HCT116 (cell line): Measurements from ENCODE around the gene DIPK1B. TPM values are rescaled to one million over a fixed set of nuclear protein-coding genes. Genes with fewer than 3 reads are reported as not detected.
"Not testable (repeated sequence)": the region's sequence is repeated elsewhere in the genome, so short reads cannot be mapped to it uniquely, and the experiment has no call there.

Experiments used
- ATAC-seq: fragments of 200-7000 bp; cut with Tn5 transposase; 2 replicates; pipeline ENCODE4 v1.9.1; 2020; ENCODE audit warnings: mild to moderate bottlenecking, moderate library complexity
- BruUV-seq: library from RNA; stranded (reverse); fragments of 400-500 nt; replicated peaks from 2 replicates; lab custom pipeline; 2021; lab: Mats Ljungman, UMichigan
- CTCF ChIA-PET: fragments of 300-600 bp; sonication (Branson Sonifier 250); formaldehyde crosslinking; loops from one replicate; lab custom pipeline; 2021; ENCODE audit warnings: antibody characterized with exemption; lab: Charles Lee
- POLR2A ChIA-PET: fragments of 300-600, 350-600 bp; sonication (Branson Sonifier 250); formaldehyde crosslinking; loops from one replicate; lab custom pipeline; 2021; ENCODE audit warnings: antibody characterized with exemption; lab: Charles Lee
- RAD21 ChIA-PET, 2 experiments: fragments of 300-600 bp; sonication (Branson Sonifier 250); formaldehyde crosslinking; loops; one replicate each; lab custom pipeline; 2023; ENCODE audit warnings: low total read pairs in 2 of 2; ENCODE audit not compliant: uncharacterized antibody in 2 of 2, unreplicated experiment in 2 of 2, low non-redundant PET in 1 of 2; lab: Charles Lee
- DNase-seq: peaks from one replicate; pipeline ENCODE4 v3.0.0-alpha.2; 2010; ENCODE audit warnings: low read depth, low spot score
- H2AFZ ChIP-seq: fragments of 200-600 bp; shearing (Covaris generic), sonication (generic); 2 replicates; pipeline ENCODE4 v1.6.1; 2017; ENCODE audit warnings: low read depth, mixed run types, mixed read lengths, antibody characterized with exemption, low read length; ENCODE audit not compliant: poor library complexity, severe bottlenecking
- H3K27ac ChIP-seq: 2 replicates; pipeline ENCODE4 v1.5.1; 2012; ENCODE audit warnings: low read depth, low read length
- H3K27me3 ChIP-seq: fragments of 200-600 bp; sonication (generic); 2 replicates; pipeline ENCODE4 v1.6.1; 2016; ENCODE audit warnings: mixed run types, low read length, mixed read lengths; ENCODE audit not compliant: insufficient read depth
- H3K36me3 ChIP-seq, 2 experiments: fragments of 200-500 bp in 1 of 2; fragments of 200-600 bp in 1 of 2; sonication (Bioruptor generic) in 1 of 2; sonication (generic) in 1 of 2; 2 replicates each; pipeline versions ENCODE4 v1.5.1 to v1.6.1; 2014 to 2016; ENCODE audit warnings: low read length in 2 of 2, inconsistent platforms in 1 of 2, mixed read lengths in 1 of 2, mixed run types in 1 of 2; ENCODE audit not compliant: insufficient read depth in 2 of 2, control insufficient read depth in 1 of 2
- H3K4me1 ChIP-seq, 2 experiments: fragments of 200-600 bp in 1 of 2; sonication (generic) in 1 of 2; 2 replicates each; pipeline versions ENCODE4 v1.5.1 to v1.6.1; 2012 to 2017; ENCODE audit warnings: low read length in 2 of 2, inconsistent platforms in 1 of 2, mild to moderate bottlenecking in 1 of 2, mixed read lengths in 1 of 2, mixed run types in 1 of 2, moderate library complexity in 1 of 2; ENCODE audit not compliant: insufficient read depth in 2 of 2, control insufficient read depth in 1 of 2
- H3K4me2 ChIP-seq: fragments of 200-600 bp; sonication (generic); 2 replicates; pipeline ENCODE4 v1.6.1; 2017; ENCODE audit warnings: mixed run types, low read length, mixed read lengths
- H3K4me3 ChIP-seq, 2 experiments: fragments of 200-600 bp in 1 of 2; sonication (generic) in 1 of 2; replicated peaks in 1 of 2; 2 replicates each; pipeline ENCODE4 v1.5.1; 2011 to 2016; ENCODE audit warnings: low read length in 2 of 2, control low read depth in 1 of 2, low read depth in 1 of 2, mild to moderate bottlenecking in 1 of 2, mixed read lengths in 1 of 2, mixed run types in 1 of 2
- H3K79me2 ChIP-seq: fragments of 200-600 bp; sonication (generic); 2 replicates; pipeline ENCODE4 v1.6.1; 2017; ENCODE audit warnings: mild to moderate bottlenecking, mixed run types, low read length, moderate library complexity, mixed read lengths; ENCODE audit not compliant: insufficient read depth
- H3K9ac ChIP-seq: fragments of 200-600 bp; sonication (generic); 2 replicates; pipeline ENCODE4 v1.6.1; 2016; ENCODE audit warnings: low read length, mixed read lengths
- H3K9me2 ChIP-seq: fragments of 200-600 bp; sonication (generic), shearing (Covaris generic); 2 replicates; pipeline ENCODE4 v1.6.1; 2017; ENCODE audit warnings: mixed run types, mild to moderate bottlenecking, moderate library complexity; ENCODE audit not compliant: insufficient read depth
- H3K9me3 ChIP-seq, 2 experiments: fragments of 200-500 bp in 1 of 2; fragments of 200-600 bp in 1 of 2; sonication (Bioruptor generic) in 1 of 2; sonication (generic) in 1 of 2; 2 replicates each; pipeline ENCODE4 v1.6.1; 2014 to 2017; ENCODE audit warnings: low read length in 2 of 2, mixed read lengths in 2 of 2, inconsistent platforms in 1 of 2, low read depth in 1 of 2, mild to moderate bottlenecking in 1 of 2, mixed run types in 1 of 2, moderate library complexity in 1 of 2; ENCODE audit not compliant: control insufficient read depth in 1 of 2, insufficient read depth in 1 of 2
- H4K20me1 ChIP-seq: fragments of 200-600 bp; sonication (generic), shearing (Covaris generic); 2 replicates; pipeline ENCODE4 v1.6.1; 2017; ENCODE audit warnings: mixed run types, mild to moderate bottlenecking, moderate library complexity; ENCODE audit not compliant: insufficient read depth
- EGR1 ChIP-seq: IDR thresholded peaks from 2 replicates; pipeline ENCODE4 v1.6.1; 2012; ENCODE audit warnings: low read depth
- ELF1 ChIP-seq: IDR thresholded peaks from 2 replicates; pipeline ENCODE4 v1.6.1; 2012; ENCODE audit warnings: low read depth, borderline replicate concordance
- EZH2 ChIP-seq: fragments of 200-600 bp; sonication (generic); IDR thresholded peaks from 2 replicates; pipeline ENCODE4 v1.6.1; 2017; ENCODE audit warnings: antibody characterized with exemption, mixed run types
- EZH2phosphoT487 ChIP-seq: fragments of 200-600 bp; IDR thresholded peaks from 2 replicates; pipeline ENCODE4 v1.6.1; 2018; ENCODE audit warnings: antibody characterized with exemption, borderline replicate concordance
- FOSL1 ChIP-seq: IDR thresholded peaks from 2 replicates; pipeline ENCODE4 v1.6.1; 2012; ENCODE audit warnings: low read depth
- POLR2A ChIP-seq: IDR thresholded peaks from 2 replicates; pipeline ENCODE4 v1.7.0; 2011; ENCODE audit warnings: borderline replicate concordance; ENCODE audit not compliant: insufficient read depth, insufficient read length; ENCODE audit errors: extremely low read depth
- RAD21 ChIP-seq: IDR thresholded peaks from 2 replicates; pipeline ENCODE4 v1.6.1; 2012; ENCODE audit warnings: low read depth, mild to moderate bottlenecking
- SP1 ChIP-seq: IDR thresholded peaks from 2 replicates; pipeline ENCODE4 v1.6.1; 2012; ENCODE audit warnings: low read depth
- SRF ChIP-seq: IDR thresholded peaks from 2 replicates; pipeline ENCODE4 v1.6.1; 2012; ENCODE audit warnings: low read depth
- TCF7L2 ChIP-seq: IDR thresholded peaks from 2 replicates; pipeline ENCODE4 v1.7.0; 2011; ENCODE audit warnings: borderline replicate concordance, inconsistent platforms; ENCODE audit not compliant: insufficient read depth, insufficient read length; ENCODE audit errors: extremely low read depth
- YY1 ChIP-seq: IDR thresholded peaks from 2 replicates; pipeline ENCODE4 v1.6.1; 2011; ENCODE audit warnings: low read length, low read depth, moderate library complexity, mild to moderate bottlenecking; ENCODE audit not compliant: insufficient replicate concordance; ENCODE audit errors: extremely low read depth
- ZNF274 ChIP-seq: fragments of 200-500 bp; sonication (Bioruptor generic); IDR thresholded peaks from 2 replicates; pipeline ENCODE4 v1.6.1; 2014; ENCODE audit warnings: mild to moderate bottlenecking, low read depth, low read length, inconsistent platforms
- intact Hi-C: fragments of 100-400 bp; cut with micrococcal nuclease; formaldehyde crosslinking; loops from 2 replicates; pipeline ENCODE4 v1.10.0; 2022
- total RNA-seq: library from RNA; stranded (reverse); gene quantifications from one replicate; pipeline ENCODE4 v1.2.1, GENCODE V29; 2021; ENCODE audit not compliant: unreplicated experiment
- TF ChIP-seq, protein P1 (sequence below): IDR thresholded peaks from 2 replicates; pipeline ENCODE4 v1.6.1; 2011; ENCODE audit warnings: mild to moderate bottlenecking, low read length, moderate library complexity; ENCODE audit not compliant: insufficient replicate concordance; ENCODE audit errors: extremely low read depth
- TF ChIP-seq, protein P2 (sequence below), 3 experiments: fragments of 200-600 bp in 1 of 3; sonication (generic) in 1 of 3; IDR thresholded peaks in 2 of 3; conservative IDR thresholded peaks in 1 of 3; 2 replicates each; pipeline ENCODE4 v1.5.1; 2012 to 2017; ENCODE audit warnings: low read depth in 2 of 3, low read length in 2 of 3, antibody characterized with exemption in 1 of 3, borderline replicate concordance in 1 of 3, control low read depth in 1 of 3, mild to moderate bottlenecking in 1 of 3, mixed read lengths in 1 of 3, mixed run types in 1 of 3, moderate library complexity in 1 of 3; ENCODE audit not compliant: insufficient read depth in 1 of 3

Gene DIPK1B
- total RNA-seq, 1 experiment from 2014 or later: 15.6 TPM

DNA sequence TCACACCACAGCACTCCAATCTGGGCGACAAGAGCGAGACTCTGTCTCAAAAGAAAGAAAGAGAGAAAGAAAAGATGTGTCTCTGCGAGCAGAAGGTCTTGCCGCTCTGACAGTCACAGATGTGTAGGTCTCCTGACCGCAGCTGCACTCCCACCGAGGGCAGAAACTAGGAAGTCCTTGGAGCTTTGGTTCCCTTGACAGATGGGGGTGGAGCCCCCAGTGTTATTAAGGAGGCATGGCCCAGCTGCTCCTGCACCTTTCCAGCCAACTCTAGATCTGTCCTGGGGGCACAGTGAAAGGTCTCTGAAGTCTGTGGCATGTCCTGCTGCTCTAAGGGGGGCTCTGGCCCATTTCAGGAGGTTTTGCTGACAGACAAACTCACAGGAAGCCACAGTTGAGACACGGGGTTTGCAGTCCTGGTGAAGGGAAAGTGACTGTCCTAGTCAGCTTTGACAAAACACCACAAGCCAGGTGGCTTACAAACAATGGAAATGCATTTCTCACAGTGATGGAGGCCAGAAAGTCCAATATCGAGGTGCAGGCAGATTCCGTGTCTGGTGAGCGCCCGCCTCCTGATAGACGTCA lies 9.0 kb upstream of the DIPK1B start (continued):
- TF ChIP-seq, protein P1, sequence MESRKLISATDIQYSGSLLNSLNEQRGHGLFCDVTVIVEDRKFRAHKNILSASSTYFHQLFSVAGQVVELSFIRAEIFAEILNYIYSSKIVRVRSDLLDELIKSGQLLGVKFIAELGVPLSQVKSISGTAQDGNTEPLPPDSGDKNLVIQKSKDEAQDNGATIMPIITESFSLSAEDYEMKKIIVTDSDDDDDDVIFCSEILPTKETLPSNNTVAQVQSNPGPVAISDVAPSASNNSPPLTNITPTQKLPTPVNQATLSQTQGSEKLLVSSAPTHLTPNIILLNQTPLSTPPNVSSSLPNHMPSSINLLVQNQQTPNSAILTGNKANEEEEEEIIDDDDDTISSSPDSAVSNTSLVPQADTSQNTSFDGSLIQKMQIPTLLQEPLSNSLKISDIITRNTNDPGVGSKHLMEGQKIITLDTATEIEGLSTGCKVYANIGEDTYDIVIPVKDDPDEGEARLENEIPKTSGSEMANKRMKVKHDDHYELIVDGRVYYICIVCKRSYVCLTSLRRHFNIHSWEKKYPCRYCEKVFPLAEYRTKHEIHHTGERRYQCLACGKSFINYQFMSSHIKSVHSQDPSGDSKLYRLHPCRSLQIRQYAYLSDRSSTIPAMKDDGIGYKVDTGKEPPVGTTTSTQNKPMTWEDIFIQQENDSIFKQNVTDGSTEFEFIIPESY: no peak
- TF ChIP-seq SRF: no peak
- no peak for TF ChIP-seq YY1

DNA sequence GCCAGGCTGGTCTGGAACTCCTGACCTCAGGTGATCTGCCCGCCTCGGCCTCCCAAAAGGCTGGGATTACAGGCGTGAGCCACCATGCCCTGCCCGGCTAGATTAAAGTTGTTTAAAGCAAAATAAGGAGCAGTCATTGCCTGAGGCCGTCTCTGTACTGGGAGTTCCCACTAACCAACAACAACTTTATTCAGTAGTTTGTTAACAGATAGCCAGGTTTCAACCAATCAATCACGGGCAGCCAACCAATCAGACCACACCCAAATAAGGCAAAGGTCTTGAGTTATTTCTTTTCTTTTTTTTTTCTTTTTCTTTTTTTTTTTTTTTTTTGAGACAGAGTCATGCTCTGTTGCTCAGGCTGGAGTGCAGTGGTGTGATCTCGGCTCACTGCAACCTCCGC lies 7.6 kb upstream of the DIPK1B start:
- BruUV-seq, ATAC-seq, H3K4me3 ChIP-seq, DNase-seq, H3K27ac ChIP-seq, H3K27me3 ChIP-seq, H3K9me2 ChIP-seq, H3K36me3 ChIP-seq, H3K9ac ChIP-seq, RAD21 ChIA-PET, H3K79me2 ChIP-seq, intact Hi-C loops, H3K9me3 ChIP-seq, H4K20me1 ChIP-seq, POLR2A ChIA-PET, H2AFZ ChIP-seq, H3K4me2 ChIP-seq: not testable (repeated sequence)
- CTCF ChIA-PET: interaction anchor here (1.1 to 2.7 kb wide), 2 partner anchors 11 to 22 kb away, joined by 3 to 11 read pairs; no protein-coding TSS in a partner anchor
- H3K4me1 ChIP-seq: peaks cover 0 to 30% of the 10 kb centered on the region in 2 experiments; a peak in 2 of 4 replicates

DNA sequence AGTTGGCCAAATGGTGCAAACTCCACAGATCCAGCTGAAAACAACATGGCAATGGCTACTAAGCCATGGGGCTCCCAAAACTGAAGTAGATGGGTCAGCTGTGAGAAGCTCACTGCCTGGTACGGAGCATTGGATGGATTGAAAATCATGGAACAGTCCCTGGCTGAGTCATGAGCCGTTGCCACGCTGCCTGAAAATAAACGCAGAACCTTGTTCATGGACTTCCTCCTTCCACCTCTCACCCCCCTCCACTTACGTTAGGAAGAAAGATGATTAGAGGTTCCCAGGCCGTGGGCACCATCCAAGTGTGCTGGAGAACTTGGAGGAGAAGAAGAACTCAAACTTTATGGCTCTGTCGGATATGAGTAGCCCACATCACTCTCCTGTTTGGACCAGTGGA lies 6.8 kb upstream of the DIPK1B start:
- Histone ChIP-seq H3K4me2 (no peak overlapping the region), H3K9me2 (no peaks in the 10 kb centered on the region), H3K27me3 (no peaks in the 10 kb centered on the region), H3K36me3 (no peaks in the 10 kb centered on the region), H3K4me1 (peaks cover 0 to 28% of the 10 kb centered on the region in 2 experiments; a peak in 2 of 4 replicates), H4K20me1 (no peaks in the 10 kb centered on the region), H3K9ac (no peak overlapping the region), H2AFZ (no peak overlapping the region), H3K27ac (no peak overlapping the region), H3K9me3 (no peaks in the 10 kb centered on the region), H3K79me2 (no peaks in the 10 kb centered on the region), H3K4me3 (no peak overlapping the region)
- no TSS peak for BruUV-seq
- ChIA-PET RAD21 (no interaction called here), POLR2A (no interaction called here), CTCF (interaction anchor here (1.1 kb wide), 1 partner anchor 21 kb away, joined by 3 read pairs; no protein-coding TSS in a partner anchor)
- intact Hi-C loops: no loop called here
- no peak for DNase-seq
- no peak; the same call in 1 of the 2 replicates for ATAC-seq
- TF ChIP-seq, protein P2, sequence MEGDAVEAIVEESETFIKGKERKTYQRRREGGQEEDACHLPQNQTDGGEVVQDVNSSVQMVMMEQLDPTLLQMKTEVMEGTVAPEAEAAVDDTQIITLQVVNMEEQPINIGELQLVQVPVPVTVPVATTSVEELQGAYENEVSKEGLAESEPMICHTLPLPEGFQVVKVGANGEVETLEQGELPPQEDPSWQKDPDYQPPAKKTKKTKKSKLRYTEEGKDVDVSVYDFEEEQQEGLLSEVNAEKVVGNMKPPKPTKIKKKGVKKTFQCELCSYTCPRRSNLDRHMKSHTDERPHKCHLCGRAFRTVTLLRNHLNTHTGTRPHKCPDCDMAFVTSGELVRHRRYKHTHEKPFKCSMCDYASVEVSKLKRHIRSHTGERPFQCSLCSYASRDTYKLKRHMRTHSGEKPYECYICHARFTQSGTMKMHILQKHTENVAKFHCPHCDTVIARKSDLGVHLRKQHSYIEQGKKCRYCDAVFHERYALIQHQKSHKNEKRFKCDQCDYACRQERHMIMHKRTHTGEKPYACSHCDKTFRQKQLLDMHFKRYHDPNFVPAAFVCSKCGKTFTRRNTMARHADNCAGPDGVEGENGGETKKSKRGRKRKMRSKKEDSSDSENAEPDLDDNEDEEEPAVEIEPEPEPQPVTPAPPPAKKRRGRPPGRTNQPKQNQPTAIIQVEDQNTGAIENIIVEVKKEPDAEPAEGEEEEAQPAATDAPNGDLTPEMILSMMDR (IDR thresholded peaks at IDR 0.05 in 2 of 3, conservative IDR thresholded peaks at IDR 0.05 in 1 of 3; ENCODE audit: borderline replicate concordance in 1 of 3, insufficient read depth in 1 of 3, low read depth in 2 of 3, low read length in 2 of 3): no peak
- TF ChIP-seq EZH2 (no peak), ELF1 (no peak), EZH2phosphoT487 (no peak), POLR2A (no peak), FOSL1 (no peak), TCF7L2 (no peak), RAD21 (no peak), SRF (no peak), SP1 (no peak), EGR1 (no peak), ZNF274 (no peak), YY1 (no peak)
